ENCODE measurements around the gene FASN. TPM values are rescaled to one million over a fixed set of nuclear protein-coding genes. Genes with fewer than 3 reads are reported as not detected.

FASN gene
- total and polyA plus RNA-seq, 2 of the 13 experiments (the other 11 are each of a cell fraction or from before 2014, with no cell fraction given): 51.7 to 101 TPM

DNA sequence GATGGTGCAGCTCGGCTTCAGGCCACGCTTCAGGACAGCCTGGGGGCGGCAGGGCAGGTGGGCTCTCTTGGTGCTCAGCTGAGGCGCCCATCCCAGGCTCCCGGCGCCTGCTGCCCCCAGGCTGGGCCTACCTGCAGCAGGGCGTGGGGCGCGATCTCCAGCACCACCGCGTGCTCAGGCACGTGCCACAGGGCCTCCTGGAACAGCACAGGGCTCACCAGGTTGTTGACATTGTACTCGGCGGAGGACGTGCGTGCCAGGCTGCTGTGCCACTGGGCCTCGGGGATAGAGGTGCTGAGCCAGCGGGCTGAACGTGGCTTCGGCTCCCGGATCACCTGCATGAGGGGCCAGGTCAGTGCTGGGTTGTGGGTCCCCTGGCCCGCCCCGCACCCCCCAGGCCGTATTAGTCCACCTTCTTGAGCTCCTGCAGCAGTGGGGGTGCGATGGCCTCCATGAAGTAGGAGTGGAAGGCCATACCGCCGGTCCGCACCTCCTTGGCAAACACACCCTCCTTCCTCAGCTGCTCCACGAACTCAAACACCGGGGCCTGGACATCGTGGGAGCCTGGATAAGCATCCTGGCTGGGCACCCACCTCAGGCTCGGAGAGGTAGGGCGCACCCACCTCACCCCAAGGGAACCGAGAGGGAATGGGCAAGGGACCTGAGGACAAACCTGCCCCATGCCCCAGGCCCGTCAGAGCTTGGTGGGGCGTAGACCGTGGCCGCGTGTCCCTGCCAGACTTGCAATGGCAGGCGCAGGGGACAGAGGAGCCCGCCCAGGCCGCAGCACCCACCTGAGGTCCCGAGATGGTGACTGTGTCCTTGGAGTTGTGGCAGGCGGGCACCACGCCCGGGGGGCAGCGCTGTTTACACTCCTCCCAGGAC is 9.0 kb downstream of the FASN start:
- no peak for ATAC-seq
- TF ChIP-seq ZNF740 (CRISPR knock-in tag; IDR thresholded peaks at IDR 0.05) (peak; percentile 49; the same call in 1 of the 2 replicates), TAF15 (IDR thresholded peaks at IDR 0.05; ENCODE audit: low read depth, low read length, poor library complexity, severe bottlenecking) (peak; percentile 20), ZSCAN21 (CRISPR knock-in tag; IDR thresholded peaks at IDR 0.05; ENCODE audit: borderline replicate concordance) (0 out of 2 replicates have a peak, but pooled peaks have one; percentile 6), BATF2 (CRISPR knock-in tag; IDR thresholded peaks at IDR 0.05) (0 out of 2 replicates have a peak, but pooled peaks have one; percentile 19), NONO (IDR thresholded peaks at IDR 0.05) (no peak), NONO (CRISPR knock-in tag; conservative IDR thresholded peaks at IDR 0.05) (peak; percentile 52; the same call in 1 of the 2 replicates), POLR2G (IDR thresholded peaks at IDR 0.05; ENCODE audit: low read depth, low read length) (peak; percentile 35; the same call in 1 of the 2 replicates), ZNF687 (CRISPR knock-in tag; IDR thresholded peaks at IDR 0.05) (0 out of 2 replicates have a peak, but pooled peaks have one; percentile 1), POLR2AphosphoS5 (IDR thresholded peaks at IDR 0.05; ENCODE audit: low read depth, low read length) (peak; percentile 12), MTA1 (CRISPR knock-in tag; IDR thresholded peaks at IDR 0.05; ENCODE audit: borderline replicate concordance) (no peak), ZNF24 (IDR thresholded peaks at IDR 0.05) (no peak), FIP1L1 (IDR thresholded peaks at IDR 0.05; ENCODE audit: borderline replicate concordance, insufficient read depth, low read depth, low read length) (no peak), RBFOX2 (IDR thresholded peaks at IDR 0.05; ENCODE audit: low read depth, low read length) (peak; percentile 86)
- TF ChIP-seq, protein P1, sequence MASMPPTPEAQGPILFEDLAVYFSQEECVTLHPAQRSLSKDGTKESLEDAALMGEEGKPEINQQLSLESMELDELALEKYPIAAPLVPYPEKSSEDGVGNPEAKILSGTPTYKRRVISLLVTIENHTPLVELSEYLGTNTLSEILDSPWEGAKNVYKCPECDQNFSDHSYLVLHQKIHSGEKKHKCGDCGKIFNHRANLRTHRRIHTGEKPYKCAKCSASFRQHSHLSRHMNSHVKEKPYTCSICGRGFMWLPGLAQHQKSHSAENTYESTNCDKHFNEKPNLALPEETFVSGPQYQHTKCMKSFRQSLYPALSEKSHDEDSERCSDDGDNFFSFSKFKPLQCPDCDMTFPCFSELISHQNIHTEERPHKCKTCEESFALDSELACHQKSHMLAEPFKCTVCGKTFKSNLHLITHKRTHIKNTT (CRISPR knock-in tag; IDR thresholded peaks at IDR 0.05): no peak
- TF ChIP-seq, protein P2, sequence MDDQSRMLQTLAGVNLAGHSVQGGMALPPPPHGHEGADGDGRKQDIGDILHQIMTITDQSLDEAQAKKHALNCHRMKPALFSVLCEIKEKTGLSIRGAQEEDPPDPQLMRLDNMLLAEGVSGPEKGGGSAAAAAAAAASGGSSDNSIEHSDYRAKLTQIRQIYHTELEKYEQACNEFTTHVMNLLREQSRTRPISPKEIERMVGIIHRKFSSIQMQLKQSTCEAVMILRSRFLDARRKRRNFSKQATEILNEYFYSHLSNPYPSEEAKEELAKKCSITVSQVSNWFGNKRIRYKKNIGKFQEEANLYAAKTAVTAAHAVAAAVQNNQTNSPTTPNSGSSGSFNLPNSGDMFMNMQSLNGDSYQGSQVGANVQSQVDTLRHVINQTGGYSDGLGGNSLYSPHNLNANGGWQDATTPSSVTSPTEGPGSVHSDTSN (CRISPR knock-in tag; IDR thresholded peaks at IDR 0.05; ENCODE audit: borderline replicate concordance): no peak

More for the DNA sequence above, 9.0 kb downstream of the FASN start:
- intact Hi-C loops (cut with micrococcal nuclease; ENCODE audit: unreplicated experiment) (no loop called here), in situ Hi-C loops (cut with HindIII; ENCODE audit: extremely low pct_ligation_motif_present, low pct_unique_long_range_greater_than_20kb) (no loop called here)
- H4K20me1 ChIP-seq (ENCODE audit: insufficient read depth, low read length): peaks cover 75% of the 10 kb centered on the region
- BruUV-seq (replicated peaks): TSS peak; percentile 20
- no peaks in the 10 kb centered on the region for H3K9me3 ChIP-seq (ENCODE audit: low read length)
- no peak overlapping the region for H3K4me2 ChIP-seq (ENCODE audit: low read depth, low read length)
- CTCF ChIA-PET (ENCODE audit: low intra/inter-chr PET ratio, low total read pairs): no interaction called here
- 98% methylated on average over 19 of the region's 47 CpGs for WGBS (ENCODE audit: low lambda C conversion rate)
- no peak overlapping the region for H3K4me3 ChIP-seq (replicated peaks in 1 of 3; ENCODE audit: insufficient read depth in 1 of 3, low read depth in 2 of 3, low read length in 3 of 3)
- peaks cover 87 to 98% of the 10 kb centered on the region in 2 experiments for H3K36me3 ChIP-seq (replicated peaks in 1 of 2; ENCODE audit: control insufficient read depth in 1 of 2, insufficient read depth in 2 of 2, low read length in 2 of 2)
- H3K4me1 ChIP-seq (ENCODE audit: insufficient read depth, low read length): peaks cover 13% of the 10 kb centered on the region
- H3K27me3 ChIP-seq (ENCODE audit: control insufficient read depth in 1 of 2, insufficient read depth in 2 of 2, low read length in 2 of 2): no peaks in the 10 kb centered on the region
- no peak overlapping the region for H2AFZ ChIP-seq (ENCODE audit: low read length)
- POLR2A ChIA-PET: interaction anchor here (1.8 kb wide), 1 partner anchor 9 kb away, joined by 4 read pairs; the partner anchor contains the start of gene FASN
- FAIRE-seq (no peak), DNase-seq (ENCODE audit: low spot score) (no peak)
- H3K27ac ChIP-seq (ENCODE audit: extremely low read length, insufficient read depth, low read length): no peak overlapping the region
- peaks cover 36% of the 10 kb centered on the region for H3K79me2 ChIP-seq (ENCODE audit: insufficient read depth, low read length)
- H3K9ac ChIP-seq (ENCODE audit: insufficient read depth, low read depth, low read length): no peak overlapping the region

Measured in HepG2 (cell line).